GM23338 (cell line): ENCODE measurements around the gene SLC16A7.

ENCODE experiments used
- CREB1 ChIP-seq: fragments of 250-450 bp; sonication (Bioruptor Pico); IDR thresholded peaks from 2 replicates; pipeline ENCODE4 v1.5.0; 2020; ENCODE audit warnings: low read depth, mild to moderate bottlenecking, moderate library complexity
- EZH2 ChIP-seq: fragments of 200-600 bp; sonication (generic); IDR thresholded peaks from one replicate; pipeline ENCODE4 v1.8.0; 2017; ENCODE audit warnings: antibody characterized with exemption, mild to moderate bottlenecking, low read depth; ENCODE audit not compliant: unreplicated experiment
- JUNB ChIP-seq: IDR thresholded peaks from one replicate; pipeline ENCODE4 v1.6.1; 2016; ENCODE audit warnings: antibody characterized with exemption; ENCODE audit not compliant: unreplicated experiment
- NANOG ChIP-seq: IDR thresholded peaks from 2 replicates; pipeline ENCODE4 v1.6.1; 2016; ENCODE audit warnings: antibody characterized with exemption, borderline replicate concordance
- POLR2AphosphoS5 ChIP-seq: IDR thresholded peaks from 2 replicates; pipeline ENCODE4 v1.6.1; 2016; ENCODE audit warnings: antibody characterized with exemption, low read depth
- TF ChIP-seq, protein P1 (sequence below), 2 experiments: fragments of 200-600 bp in 1 of 2; sonication (generic) in 1 of 2; conservative IDR thresholded peaks; 2 replicates each; pipeline versions ENCODE4 v1.5.1 to v1.6.1; 2016 to 2017; ENCODE audit warnings: antibody characterized with exemption in 2 of 2, low read depth in 2 of 2, mild to moderate bottlenecking in 2 of 2, moderate library complexity in 1 of 2
- TF ChIP-seq, protein P2 (sequence below): IDR thresholded peaks from one replicate; pipeline ENCODE4 v1.6.1; 2018; ENCODE audit warnings: antibody characterized with exemption; ENCODE audit not compliant: unreplicated experiment

DNA sequence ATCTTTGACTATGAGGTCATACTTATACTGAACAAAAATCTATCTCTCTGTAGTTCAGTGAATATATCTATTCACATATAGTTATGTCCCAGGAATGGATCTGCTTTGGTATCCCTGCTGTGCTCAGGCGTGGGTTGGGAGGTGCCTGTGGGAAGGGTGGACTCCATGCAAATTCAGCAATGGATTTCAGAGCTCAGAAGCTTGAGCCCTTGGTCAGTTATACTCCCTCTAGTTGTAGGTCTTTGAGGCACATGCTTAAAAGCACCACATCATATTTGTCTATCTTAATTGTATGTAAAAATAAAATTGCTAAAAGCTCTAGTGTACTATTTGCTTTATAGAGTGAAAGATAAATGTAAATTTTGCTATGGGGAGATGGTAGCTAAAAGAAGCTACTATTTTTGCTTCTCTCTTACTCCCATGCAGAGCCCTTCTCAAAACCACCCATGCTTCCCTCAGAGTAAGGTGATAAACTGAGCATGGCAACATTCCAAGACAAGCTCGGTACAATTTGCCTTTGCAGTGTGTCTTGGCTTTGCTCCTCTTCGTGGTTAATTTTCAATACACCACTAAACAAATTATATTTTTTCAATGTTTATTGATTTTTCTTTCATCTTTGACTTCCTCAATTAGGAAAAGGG is 54.9 kb downstream of the SLC16A7 start:
- TF ChIP-seq EZH2 (no peak), POLR2AphosphoS5 (no peak), JUNB (no peak), CREB1 (CRISPR knock-in tag) (no peak), NANOG (no peak)
- TF ChIP-seq, protein P1, sequence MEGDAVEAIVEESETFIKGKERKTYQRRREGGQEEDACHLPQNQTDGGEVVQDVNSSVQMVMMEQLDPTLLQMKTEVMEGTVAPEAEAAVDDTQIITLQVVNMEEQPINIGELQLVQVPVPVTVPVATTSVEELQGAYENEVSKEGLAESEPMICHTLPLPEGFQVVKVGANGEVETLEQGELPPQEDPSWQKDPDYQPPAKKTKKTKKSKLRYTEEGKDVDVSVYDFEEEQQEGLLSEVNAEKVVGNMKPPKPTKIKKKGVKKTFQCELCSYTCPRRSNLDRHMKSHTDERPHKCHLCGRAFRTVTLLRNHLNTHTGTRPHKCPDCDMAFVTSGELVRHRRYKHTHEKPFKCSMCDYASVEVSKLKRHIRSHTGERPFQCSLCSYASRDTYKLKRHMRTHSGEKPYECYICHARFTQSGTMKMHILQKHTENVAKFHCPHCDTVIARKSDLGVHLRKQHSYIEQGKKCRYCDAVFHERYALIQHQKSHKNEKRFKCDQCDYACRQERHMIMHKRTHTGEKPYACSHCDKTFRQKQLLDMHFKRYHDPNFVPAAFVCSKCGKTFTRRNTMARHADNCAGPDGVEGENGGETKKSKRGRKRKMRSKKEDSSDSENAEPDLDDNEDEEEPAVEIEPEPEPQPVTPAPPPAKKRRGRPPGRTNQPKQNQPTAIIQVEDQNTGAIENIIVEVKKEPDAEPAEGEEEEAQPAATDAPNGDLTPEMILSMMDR (conservative IDR thresholded peaks at IDR 0.05; ENCODE audit: low read depth in 2 of 2), result peak in 1 of 2 experiments; percentile 28; a peak in 1 of 4 replicates
- TF ChIP-seq, protein P2, sequence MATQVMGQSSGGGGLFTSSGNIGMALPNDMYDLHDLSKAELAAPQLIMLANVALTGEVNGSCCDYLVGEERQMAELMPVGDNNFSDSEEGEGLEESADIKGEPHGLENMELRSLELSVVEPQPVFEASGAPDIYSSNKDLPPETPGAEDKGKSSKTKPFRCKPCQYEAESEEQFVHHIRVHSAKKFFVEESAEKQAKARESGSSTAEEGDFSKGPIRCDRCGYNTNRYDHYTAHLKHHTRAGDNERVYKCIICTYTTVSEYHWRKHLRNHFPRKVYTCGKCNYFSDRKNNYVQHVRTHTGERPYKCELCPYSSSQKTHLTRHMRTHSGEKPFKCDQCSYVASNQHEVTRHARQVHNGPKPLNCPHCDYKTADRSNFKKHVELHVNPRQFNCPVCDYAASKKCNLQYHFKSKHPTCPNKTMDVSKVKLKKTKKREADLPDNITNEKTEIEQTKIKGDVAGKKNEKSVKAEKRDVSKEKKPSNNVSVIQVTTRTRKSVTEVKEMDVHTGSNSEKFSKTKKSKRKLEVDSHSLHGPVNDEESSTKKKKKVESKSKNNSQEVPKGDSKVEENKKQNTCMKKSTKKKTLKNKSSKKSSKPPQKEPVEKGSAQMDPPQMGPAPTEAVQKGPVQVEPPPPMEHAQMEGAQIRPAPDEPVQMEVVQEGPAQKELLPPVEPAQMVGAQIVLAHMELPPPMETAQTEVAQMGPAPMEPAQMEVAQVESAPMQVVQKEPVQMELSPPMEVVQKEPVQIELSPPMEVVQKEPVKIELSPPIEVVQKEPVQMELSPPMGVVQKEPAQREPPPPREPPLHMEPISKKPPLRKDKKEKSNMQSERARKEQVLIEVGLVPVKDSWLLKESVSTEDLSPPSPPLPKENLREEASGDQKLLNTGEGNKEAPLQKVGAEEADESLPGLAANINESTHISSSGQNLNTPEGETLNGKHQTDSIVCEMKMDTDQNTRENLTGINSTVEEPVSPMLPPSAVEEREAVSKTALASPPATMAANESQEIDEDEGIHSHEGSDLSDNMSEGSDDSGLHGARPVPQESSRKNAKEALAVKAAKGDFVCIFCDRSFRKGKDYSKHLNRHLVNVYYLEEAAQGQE, result no peak
